ENCODE measurements around the gene CBFB.

- TF ChIP-seq EZH2 (IDR thresholded peaks at IDR 0.05; ENCODE audit: borderline replicate concordance, low read depth, low read length, severe bottlenecking), result no peak
- TF ChIP-seq, protein P1, sequence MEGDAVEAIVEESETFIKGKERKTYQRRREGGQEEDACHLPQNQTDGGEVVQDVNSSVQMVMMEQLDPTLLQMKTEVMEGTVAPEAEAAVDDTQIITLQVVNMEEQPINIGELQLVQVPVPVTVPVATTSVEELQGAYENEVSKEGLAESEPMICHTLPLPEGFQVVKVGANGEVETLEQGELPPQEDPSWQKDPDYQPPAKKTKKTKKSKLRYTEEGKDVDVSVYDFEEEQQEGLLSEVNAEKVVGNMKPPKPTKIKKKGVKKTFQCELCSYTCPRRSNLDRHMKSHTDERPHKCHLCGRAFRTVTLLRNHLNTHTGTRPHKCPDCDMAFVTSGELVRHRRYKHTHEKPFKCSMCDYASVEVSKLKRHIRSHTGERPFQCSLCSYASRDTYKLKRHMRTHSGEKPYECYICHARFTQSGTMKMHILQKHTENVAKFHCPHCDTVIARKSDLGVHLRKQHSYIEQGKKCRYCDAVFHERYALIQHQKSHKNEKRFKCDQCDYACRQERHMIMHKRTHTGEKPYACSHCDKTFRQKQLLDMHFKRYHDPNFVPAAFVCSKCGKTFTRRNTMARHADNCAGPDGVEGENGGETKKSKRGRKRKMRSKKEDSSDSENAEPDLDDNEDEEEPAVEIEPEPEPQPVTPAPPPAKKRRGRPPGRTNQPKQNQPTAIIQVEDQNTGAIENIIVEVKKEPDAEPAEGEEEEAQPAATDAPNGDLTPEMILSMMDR (IDR thresholded peaks at IDR 0.05; ENCODE audit: borderline replicate concordance, extremely low read depth, low read length, poor library complexity, severe bottlenecking), result no peak
Measured at GRCh38 chr16:67028167-67028695, 718 bp upstream of the CBFB start.
